GM11168 (cell line): ENCODE measurements around the gene ACAA2.

ENCODE experiments used
- in situ Hi-C: fragments of 300-500 bp; cut with MboI; formaldehyde crosslinking; loops from one replicate; pipeline ENCODE4 v1.12.0; 2022; ENCODE audit warnings: low sequenced_read_pairs; ENCODE audit not compliant: unreplicated experiment

Gene ACAA2

GRCh38 chr18:49778826-49779465 lies 34.4 kb downstream of the ACAA2 start:
- in situ Hi-C loops: no loop called here

GRCh38 chr18:49769047-49769728 lies 44.1 kb downstream of the ACAA2 start:
- in situ Hi-C loops: no loop called here

- in situ Hi-C loops: no loop called here
Observed at GRCh38 chr18:49768051-49768391, 45.3 kb downstream of the ACAA2 start.

- in situ Hi-C loops: no loop called here
Observed at GRCh38 chr18:49767111-49768050, 46.0 kb downstream of the ACAA2 start.

- in situ Hi-C loops: no loop called here
Observed at GRCh38 chr18:49766646-49767045, 46.7 kb downstream of the ACAA2 start.

- in situ Hi-C loops: no loop called here
Observed at GRCh38 chr18:49764032-49764431, 49.3 kb downstream of the ACAA2 start.

- in situ Hi-C loops: no loop called here
Observed at GRCh38 chr18:49763590-49763989, 49.7 kb downstream of the ACAA2 start.

GRCh38 chr18:49762191-49763077 lies 50.9 kb downstream of the ACAA2 start:
- in situ Hi-C loops: no loop called here

- in situ Hi-C loops: no loop called here
Observed at GRCh38 chr18:49761771-49762170, 51.6 kb downstream of the ACAA2 start.

- in situ Hi-C loops: no loop called here
Observed at GRCh38 chr18:49758263-49758610, 55.1 kb downstream of the ACAA2 start.

- in situ Hi-C loops: no loop called here
Observed at GRCh38 chr18:49757513-49758262, 55.6 kb downstream of the ACAA2 start.

- in situ Hi-C loops: no loop called here
Observed at GRCh38 chr18:49756671-49757362, 56.5 kb downstream of the ACAA2 start.

- in situ Hi-C loops: no loop called here
Observed at GRCh38 chr18:49756135-49756534, 57.2 kb downstream of the ACAA2 start.

- in situ Hi-C loops: no loop called here
Observed at GRCh38 chr18:49755489-49755888, 57.8 kb downstream of the ACAA2 start.

GRCh38 chr18:49754866-49755265 lies 58.5 kb downstream of the ACAA2 start:
- in situ Hi-C loops: no loop called here

GRCh38 chr18:49753643-49754042 lies 59.7 kb downstream of the ACAA2 start:
- in situ Hi-C loops: no loop called here

- in situ Hi-C loops: no loop called here
Observed at GRCh38 chr18:49752095-49752457, 61.3 kb downstream of the ACAA2 start.

GRCh38 chr18:49751427-49752094 lies 61.8 kb downstream of the ACAA2 start:
- in situ Hi-C loops: no loop called here

GRCh38 chr18:49749563-49749962 lies 63.8 kb downstream of the ACAA2 start:
- in situ Hi-C loops: no loop called here
